GM23248 (cell line): Measurements from ENCODE around the gene KRT13. TPM values are rescaled to one million over a fixed set of nuclear protein-coding genes. Genes with fewer than 3 reads are reported as not detected.

Experiments used
- DNase-seq: peaks from one replicate; pipeline ENCODE4 v3.0.0-alpha.2; 2015
- H2AFZ ChIP-seq: fragments of 200-600 bp; sonication (generic); 2 replicates; pipeline ENCODE4 v1.6.1; 2016; ENCODE audit warnings: antibody characterized with exemption
- H3F3A ChIP-seq: fragments of 200-600 bp; sonication (generic); 2 replicates; pipeline ENCODE4 v1.6.1; 2016; ENCODE audit warnings: mild to moderate bottlenecking, antibody characterized with exemption, mixed run types; ENCODE audit not compliant: insufficient read depth
- H3K27ac ChIP-seq: fragments of 200-600 bp; sonication (generic); 2 replicates; pipeline ENCODE4 v1.5.1; 2016; ENCODE audit warnings: mild to moderate bottlenecking
- H3K27me3 ChIP-seq: fragments of 200-600 bp; sonication (generic); replicated peaks from 2 replicates; pipeline ENCODE4 v1.6.1; 2016; ENCODE audit warnings: mild to moderate bottlenecking; ENCODE audit not compliant: insufficient read depth
- H3K36me3 ChIP-seq: fragments of 200-600 bp; sonication (generic); 2 replicates; pipeline ENCODE4 v1.6.1; 2016; ENCODE audit warnings: low read depth, mild to moderate bottlenecking
- H3K4me1 ChIP-seq: fragments of 200-600 bp; sonication (generic); 2 replicates; pipeline ENCODE4 v1.6.1; 2016; ENCODE audit warnings: mild to moderate bottlenecking; ENCODE audit not compliant: insufficient read depth
- H3K4me2 ChIP-seq: fragments of 200-600 bp; sonication (generic); one replicate; pipeline ENCODE4 v1.6.1; 2016; ENCODE audit warnings: mild to moderate bottlenecking; ENCODE audit not compliant: unreplicated experiment
- H3K4me3 ChIP-seq: fragments of 200-600 bp; sonication (generic); 2 replicates; pipeline ENCODE4 v1.5.1; 2016; ENCODE audit warnings: mild to moderate bottlenecking
- H3K79me2 ChIP-seq: fragments of 200-600 bp; sonication (generic); 2 replicates; pipeline ENCODE4 v1.6.1; 2016; ENCODE audit warnings: mild to moderate bottlenecking; ENCODE audit not compliant: insufficient read depth
- H3K9ac ChIP-seq: fragments of 200-600 bp; sonication (generic); 2 replicates; pipeline ENCODE4 v1.6.1; 2016; ENCODE audit warnings: mild to moderate bottlenecking
- H3K9me2 ChIP-seq: fragments of 200-600 bp; sonication (generic); 2 replicates; pipeline ENCODE4 v1.6.1; 2016; ENCODE audit warnings: mixed run types, mild to moderate bottlenecking, moderate library complexity; ENCODE audit not compliant: insufficient read depth
- H3K9me3 ChIP-seq: fragments of 200-600 bp; sonication (generic); one replicate; pipeline ENCODE4 v1.6.1; 2017; ENCODE audit warnings: low read depth
- H4K20me1 ChIP-seq: fragments of 200-600 bp; sonication (generic); 2 replicates; pipeline ENCODE4 v1.6.0; 2016; ENCODE audit not compliant: insufficient read depth
- EZH2 ChIP-seq: fragments of 200-600 bp; sonication (generic); IDR thresholded peaks from 2 replicates; pipeline ENCODE4 v1.6.1; 2018; ENCODE audit warnings: antibody characterized with exemption, mild to moderate bottlenecking; ENCODE audit not compliant: insufficient read depth, poor library complexity, severe bottlenecking
- EZH2phosphoT487 ChIP-seq: fragments of 200-600 bp; sonication (generic); IDR thresholded peaks from 2 replicates; pipeline ENCODE4 v1.6.1; 2018; ENCODE audit warnings: antibody characterized with exemption, moderate library complexity, mild to moderate bottlenecking, low read depth; ENCODE audit not compliant: insufficient read depth
- WGBS, 2 experiments: methylation state at CpG; one replicate each; pipeline ENCODE4 v1.1.6; 2015 to 2017; ENCODE audit warnings: low lambda C conversion rate in 2 of 2, low coverage in 1 of 2; ENCODE audit errors: missing lambda C conversion rate in 2 of 2; 5-methylcytosine and 5-hydroxymethylcytosine counted together
- in situ Hi-C: fragments of 300-500 bp; cut with MboI; formaldehyde crosslinking; loops from 2 replicates; pipeline ENCODE4 v1.15.0; 2020
- polyA plus RNA-seq: library from polyadenylated mRNA; unstranded; fragments of >200 nt; fragmentation: Nextera tagmentation; extraction: Ambion mirVana; gene quantifications from 2 replicates; pipeline ENCODE4 v1.2.1, GENCODE V29; 2016
- total RNA-seq: library from RNA; depleted of rRNA; stranded (reverse); fragments of >200 nt; shearing (Covaris generic); gene quantifications from 2 replicates; pipeline ENCODE4 v1.2.3, GENCODE V29; 2014

KRT13 gene
- total and polyA plus RNA-seq, 2 experiments from 2014 or later: not detected

DNA sequence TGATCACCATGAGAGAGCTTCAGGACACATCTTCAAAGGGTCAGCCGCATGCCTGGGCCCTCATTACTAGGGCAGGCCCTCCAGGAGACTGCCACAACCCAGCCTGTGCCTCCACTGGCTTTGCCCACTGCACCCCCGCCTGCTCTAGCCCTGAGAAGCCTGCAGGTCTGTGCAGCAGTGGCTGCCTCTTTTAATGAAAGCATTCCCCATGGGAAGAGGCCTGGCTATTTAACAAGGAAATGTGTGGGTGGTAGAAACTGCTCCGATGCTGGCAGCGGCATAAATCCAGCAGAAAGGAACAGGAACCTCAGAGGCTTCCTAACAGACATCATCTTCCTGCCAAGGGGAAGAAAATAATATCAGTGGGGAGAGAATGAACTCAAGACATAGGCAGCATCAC lies 37.9 kb downstream of the KRT13 start:
- H3K79me2 ChIP-seq: no peaks in the 10 kb centered on the region
- WGBS, 2 experiments: 47 to 69% methylated on average over 4 of the region's 4 CpGs
- H4K20me1 ChIP-seq: no peaks in the 10 kb centered on the region
- H3K36me3 ChIP-seq: no peaks in the 10 kb centered on the region
- H3K9me3 ChIP-seq: peaks cover 2% of the 10 kb centered on the region
- in situ Hi-C loops: no loop called here
- no peaks in the 10 kb centered on the region for H3K9me2 ChIP-seq
- H3K9ac ChIP-seq: no peak overlapping the region
- H3F3A ChIP-seq: 0 out of 2 replicates have a peak, but pooled peaks cover 3% of the 10 kb centered on the region
- H3K4me2 ChIP-seq: no peak overlapping the region
- peak; percentile 56 for DNase-seq
- no peak overlapping the region for H3K4me3 ChIP-seq
- TF ChIP-seq EZH2 (no peak), EZH2phosphoT487 (no peak)
- no peak overlapping the region for H3K27ac ChIP-seq
- H3K27me3 ChIP-seq: peaks cover 12% of the 10 kb centered on the region; the same call in 1 of the 2 replicates
- peaks cover 12% of the 10 kb centered on the region for H3K4me1 ChIP-seq
- H2AFZ ChIP-seq: no peak overlapping the region

GRCh38 chr17:41466988-41467387 lies 38.4 kb downstream of the KRT13 start, which contains the start of gene KRT32:
Gene KRT32, minus strand, starts transcription at chr17:41467386. Its CDS starts 61 bp downstream, at chr17:41467325.
- H3K4me3 ChIP-seq: no peak within 1 kb of the TSS
- H3K9me3 ChIP-seq: peaks cover 2% of the 10 kb centered on the region
- no peaks in the 10 kb centered on the region for H3K36me3 ChIP-seq
- H3K4me2 ChIP-seq: no peak within 1 kb of the TSS
- no peaks in the 10 kb centered on the region for H4K20me1 ChIP-seq
- peaks cover 12% of the 10 kb centered on the region for H3K4me1 ChIP-seq
- no peaks in the 10 kb centered on the region for H3K79me2 ChIP-seq
- H3K9ac ChIP-seq: no peak within 1 kb of the TSS
- in situ Hi-C loops: no loop called here
- no peak within 1 kb of the TSS for H2AFZ ChIP-seq
- H3K27ac ChIP-seq: no peak within 1 kb of the TSS
- WGBS, 2 experiments: 93% methylated on average over 14 of the region's 14 CpGs
- H3K9me2 ChIP-seq: no peaks in the 10 kb centered on the region
- H3F3A ChIP-seq: 0 out of 2 replicates have a peak, but pooled peaks cover 3% of the 10 kb centered on the region
- no peak for TF ChIP-seq EZH2phosphoT487
- no peak for TF ChIP-seq EZH2
- peaks cover 15% of the 10 kb centered on the region; the same call in 1 of the 2 replicates for H3K27me3 ChIP-seq
- DNase-seq: no peak

DNA sequence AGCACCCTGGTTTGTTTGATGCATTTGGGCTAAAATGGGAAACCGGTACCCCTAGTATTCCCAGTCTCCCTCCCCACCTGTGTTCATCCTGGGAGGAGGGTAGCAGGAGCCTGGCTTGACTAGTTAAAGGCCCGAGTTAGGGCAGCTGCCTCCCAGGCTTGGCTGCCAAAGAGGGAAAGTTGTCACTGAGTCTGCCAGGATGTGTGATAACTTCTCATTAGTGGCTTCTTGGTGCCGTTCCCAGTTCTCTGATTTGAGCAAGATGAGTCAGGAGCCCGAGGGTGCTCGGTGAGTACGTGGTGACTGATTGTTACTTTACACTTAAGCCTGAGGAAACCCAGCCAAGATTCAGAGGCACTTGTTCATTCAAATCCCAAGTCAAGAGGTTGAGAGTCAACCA lies 40.7 kb downstream of the KRT13 start:
- H3K9ac ChIP-seq: no peak overlapping the region
- no peak overlapping the region for H3K4me2 ChIP-seq
- H4K20me1 ChIP-seq: no peaks in the 10 kb centered on the region
- H3K27ac ChIP-seq: no peak overlapping the region
- in situ Hi-C loops: no loop called here
- H3K9me3 ChIP-seq: no peaks in the 10 kb centered on the region
- no peaks in the 10 kb centered on the region for H3K9me2 ChIP-seq
- no peaks in the 10 kb centered on the region for H3K36me3 ChIP-seq
- H3K4me1 ChIP-seq: peaks cover 12% of the 10 kb centered on the region
- peak; percentile 78; the same call in 1 of the 2 replicates for TF ChIP-seq EZH2phosphoT487
- no peak for TF ChIP-seq EZH2
- no peaks in the 10 kb centered on the region for H3K79me2 ChIP-seq
- DNase-seq: peak; percentile 99
- peaks cover 27% of the 10 kb centered on the region; the same call in 1 of the 2 replicates for H3K27me3 ChIP-seq
- 0 out of 2 replicates have a peak, but pooled peaks cover 3% of the 10 kb centered on the region for H3F3A ChIP-seq
- WGBS, 2 experiments: 8 to 12% methylated on average over 6 of the region's 6 CpGs
- H3K4me3 ChIP-seq: no peak overlapping the region
- no peak overlapping the region for H2AFZ ChIP-seq

DNA sequence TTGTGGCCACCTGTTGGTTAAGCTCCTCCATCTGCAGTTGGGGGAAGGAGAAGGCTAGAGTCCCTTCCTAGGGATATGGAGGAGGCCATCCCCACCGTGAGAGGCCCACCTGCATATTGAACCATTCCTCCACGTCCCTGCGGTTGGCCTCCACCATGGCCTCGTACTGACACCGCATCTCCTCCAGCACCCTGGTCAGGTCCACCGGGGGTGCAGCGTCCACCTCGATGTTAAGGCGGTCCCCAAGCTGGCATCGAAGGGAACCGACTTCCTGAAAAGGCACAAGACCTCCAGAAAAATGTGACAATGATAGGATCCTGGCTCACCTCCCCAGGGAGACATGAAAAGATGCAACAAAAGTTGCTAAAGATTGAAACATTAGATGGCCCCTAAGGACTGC lies 41.2 kb downstream of the KRT13 start:
- in situ Hi-C loops: no loop called here
- peaks cover 12% of the 10 kb centered on the region for H3K4me1 ChIP-seq
- 88% methylated on average over 11 of the region's 11 CpGs for WGBS, 2 experiments
- TF ChIP-seq EZH2phosphoT487 (no peak), EZH2 (no peak)
- H3K36me3 ChIP-seq: no peaks in the 10 kb centered on the region
- H3K4me3 ChIP-seq: no peak overlapping the region
- DNase-seq: peak; percentile 6
- no peaks in the 10 kb centered on the region for H4K20me1 ChIP-seq
- 0 out of 2 replicates have a peak, but pooled peaks cover 3% of the 10 kb centered on the region for H3F3A ChIP-seq
- no peak overlapping the region for H2AFZ ChIP-seq
- H3K4me2 ChIP-seq: no peak overlapping the region
- no peak overlapping the region for H3K27ac ChIP-seq
- no peaks in the 10 kb centered on the region for H3K9me3 ChIP-seq
- no peaks in the 10 kb centered on the region for H3K79me2 ChIP-seq
- H3K27me3 ChIP-seq: peaks cover 28% of the 10 kb centered on the region
- no peak overlapping the region for H3K9ac ChIP-seq
- H3K9me2 ChIP-seq: no peaks in the 10 kb centered on the region

DNA sequence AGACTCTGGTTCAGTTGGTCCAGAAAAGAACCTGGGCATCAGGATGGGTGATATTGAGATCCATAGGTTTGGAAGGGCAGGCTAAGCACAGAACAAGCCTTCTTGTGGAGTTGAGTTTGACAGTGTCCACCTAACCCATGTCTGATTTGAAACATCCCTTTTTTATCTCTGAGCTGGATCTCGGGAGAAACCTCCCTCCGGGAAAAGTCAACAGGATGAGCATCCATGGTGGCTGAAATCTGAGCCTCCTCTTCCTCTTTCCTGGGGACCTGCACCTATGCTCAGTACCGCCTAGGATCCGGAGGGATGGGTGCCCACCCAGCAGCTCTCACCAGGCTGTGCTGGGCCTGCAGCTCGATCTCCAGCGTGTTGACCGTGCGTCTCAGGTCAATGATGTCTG lies 41.7 kb downstream of the KRT13 start:
- TF ChIP-seq EZH2phosphoT487: no peak
- TF ChIP-seq EZH2: no peak
- Histone ChIP-seq H3K27ac (no peak overlapping the region), H3K4me2 (no peak overlapping the region), H4K20me1 (no peaks in the 10 kb centered on the region), H2AFZ (no peak overlapping the region), H3K79me2 (no peaks in the 10 kb centered on the region), H3F3A (0 out of 2 replicates have a peak, but pooled peaks cover 3% of the 10 kb centered on the region), H3K4me1 (peaks cover 12% of the 10 kb centered on the region), H3K27me3 (peaks cover 30% of the 10 kb centered on the region), H3K9ac (no peak overlapping the region), H3K9me2 (no peaks in the 10 kb centered on the region), H3K9me3 (no peaks in the 10 kb centered on the region), H3K4me3 (no peak overlapping the region), H3K36me3 (no peaks in the 10 kb centered on the region)
- in situ Hi-C loops: no loop called here
- DNase-seq: no peak
- WGBS, 2 experiments: 88 to 94% methylated on average over 8 of the region's 8 CpGs
